ELR (cell line): ENCODE results near the gene HDLBP.

ENCODE experiments used
- DNase-seq: peaks from one replicate; pipeline ENCODE4 v3.0.0-alpha.2; 2015; ENCODE audit warnings: low read depth

Gene HDLBP

DNA sequence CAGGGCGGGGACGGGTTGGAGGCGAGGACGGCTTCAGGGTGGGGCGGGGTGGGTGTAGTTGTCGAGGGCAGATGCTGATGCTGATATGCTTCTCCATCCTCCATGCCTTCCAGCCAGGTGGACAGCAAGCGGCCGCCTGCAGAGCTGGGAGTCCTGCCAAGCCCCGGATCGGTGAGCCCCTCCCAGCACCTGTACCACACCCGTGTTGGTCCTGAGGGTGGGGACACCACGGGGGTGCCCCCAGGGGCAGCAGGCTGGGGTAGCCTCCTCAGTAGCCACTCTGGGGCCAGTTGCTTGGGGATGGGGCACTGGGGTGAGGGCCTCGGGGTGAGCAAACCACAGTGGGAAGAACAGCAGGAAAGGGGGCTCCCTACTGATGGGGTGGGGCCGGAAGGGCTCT, 124.4 kb downstream of the HDLBP start:
- no peak for DNase-seq

DNA sequence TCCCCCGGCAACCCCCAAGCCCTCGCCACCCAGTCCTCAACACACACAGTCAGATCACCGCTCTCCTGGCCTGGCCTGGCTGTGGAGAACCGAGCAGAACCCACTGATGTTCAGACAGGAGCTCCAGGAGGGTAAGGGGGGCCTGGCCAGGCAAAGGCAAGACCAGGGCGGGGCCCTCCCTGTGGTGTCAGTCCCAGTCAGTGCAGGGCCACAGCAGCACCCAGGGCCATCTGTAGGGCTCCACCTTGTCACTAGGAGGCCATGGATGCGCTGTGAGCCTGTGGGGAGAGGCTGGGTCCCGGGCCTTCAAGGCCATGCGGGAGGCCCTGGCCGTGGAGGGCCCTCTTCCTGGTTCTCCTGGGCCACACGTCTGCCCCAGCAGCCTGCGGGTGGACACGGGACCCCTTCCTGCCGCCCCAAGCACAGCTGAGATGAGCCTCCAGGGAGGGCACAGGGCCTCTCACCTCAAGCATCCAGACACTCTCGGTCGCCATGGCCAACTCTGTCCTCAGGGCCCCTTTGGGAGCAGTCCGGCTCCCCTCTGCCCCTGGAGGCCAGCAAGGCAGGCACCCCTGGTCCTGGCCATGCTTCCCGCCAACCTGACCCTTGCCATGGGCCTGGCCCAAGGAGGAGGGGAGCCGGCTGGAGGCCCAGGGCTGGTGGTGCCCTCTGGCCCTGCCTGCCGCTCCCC, 125.0 kb downstream of the HDLBP start:
- no peak for DNase-seq

DNA sequence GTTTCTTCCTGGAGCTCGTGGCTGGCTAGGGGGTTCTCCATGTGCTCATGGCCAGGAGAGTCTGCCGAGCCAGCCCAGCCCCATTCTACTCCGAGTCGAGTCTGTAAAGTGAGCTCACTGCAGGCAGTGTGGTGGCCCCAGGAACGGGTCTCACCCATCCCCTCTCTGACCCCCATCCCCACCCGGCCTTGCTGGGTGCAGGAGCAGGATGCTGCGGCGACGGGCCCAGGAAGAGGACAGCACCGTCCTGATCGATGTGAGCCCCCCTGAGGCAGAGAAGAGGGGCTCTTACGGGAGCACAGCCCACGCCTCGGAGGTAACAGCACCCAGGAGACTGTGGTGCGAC, 125.6 kb downstream of the HDLBP start:
- no peak for DNase-seq

DNA sequence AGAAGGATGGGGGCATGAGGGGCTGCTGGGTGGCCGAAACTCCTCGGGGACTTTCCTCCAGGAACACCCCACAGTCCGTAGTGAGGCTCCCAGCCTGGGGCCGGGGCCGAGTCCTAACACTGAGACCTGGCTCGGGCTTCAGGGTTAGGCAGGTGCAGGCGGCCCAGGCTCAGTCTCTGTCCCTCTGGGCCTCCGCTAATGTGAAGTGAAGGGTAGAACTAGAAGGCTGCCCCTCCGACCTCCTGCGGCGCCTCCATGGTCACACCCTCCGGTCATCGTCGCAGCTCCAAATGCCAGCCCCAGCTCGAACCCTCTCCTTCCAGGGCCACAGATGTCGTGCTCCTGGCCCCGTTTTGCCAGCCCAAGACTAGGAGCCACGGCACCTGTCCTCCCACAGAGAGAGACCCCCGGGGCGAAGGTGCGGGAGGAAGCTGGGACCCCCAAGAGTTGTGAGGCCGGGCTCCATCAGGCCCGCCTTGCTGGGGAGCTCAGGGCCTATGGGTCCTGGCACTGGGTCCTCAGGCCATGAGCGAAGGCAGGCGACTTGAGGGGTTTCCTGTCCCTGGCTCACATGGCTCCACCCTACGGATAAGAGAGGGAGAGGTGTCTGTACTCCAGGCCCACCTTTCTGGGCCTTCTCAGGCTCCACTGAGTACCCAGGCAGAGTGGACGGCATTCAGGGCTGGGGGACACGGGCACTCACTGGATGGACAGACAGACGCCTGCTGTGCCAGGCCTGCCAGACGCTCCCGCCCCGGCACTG, 126.2 kb downstream of the HDLBP start:
- DNase-seq, result no peak

DNA sequence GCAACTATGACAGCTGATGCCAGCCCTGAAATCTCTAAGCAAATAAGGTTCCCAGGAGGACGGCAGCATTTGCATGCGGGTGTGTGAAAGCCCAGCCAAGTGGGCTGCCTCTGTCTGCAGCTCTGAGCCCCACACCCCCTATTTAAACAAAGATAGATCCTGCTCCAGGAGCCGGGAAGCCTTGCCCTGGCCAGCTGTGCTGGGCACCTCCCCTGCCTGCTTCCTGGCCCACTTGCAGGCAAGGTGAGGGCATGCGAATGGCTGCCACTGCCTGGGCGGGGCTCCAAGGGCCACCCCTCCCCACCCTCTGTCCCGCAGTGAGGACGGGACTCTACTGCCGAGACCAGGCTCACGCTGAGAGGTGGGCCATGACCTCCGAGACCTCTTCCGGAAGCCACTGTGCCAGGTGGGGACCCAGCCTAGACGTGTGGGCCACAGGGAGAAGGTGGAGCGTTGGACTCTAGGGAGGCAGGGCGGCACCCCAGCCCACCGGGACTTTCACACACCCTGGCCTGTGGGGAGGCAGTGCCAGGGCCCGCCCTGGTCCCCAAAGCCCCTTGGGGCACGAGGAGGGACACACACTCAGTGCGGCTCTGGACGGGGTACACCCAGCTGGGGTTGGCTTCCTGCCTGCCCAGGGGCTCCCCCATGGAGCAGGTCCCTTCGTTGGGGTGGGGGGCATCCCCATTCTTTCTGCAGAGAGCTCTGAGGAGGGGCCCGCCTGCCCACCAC, 126.9 kb downstream of the HDLBP start, which contains the start of gene ANO7:
ANO7 (plus strand) TSS at position 317 of the 732 bp plus-strand sequence. CDS start 1,387 bp downstream, outside the sequence.
- DNase-seq, result no peak

DNA sequence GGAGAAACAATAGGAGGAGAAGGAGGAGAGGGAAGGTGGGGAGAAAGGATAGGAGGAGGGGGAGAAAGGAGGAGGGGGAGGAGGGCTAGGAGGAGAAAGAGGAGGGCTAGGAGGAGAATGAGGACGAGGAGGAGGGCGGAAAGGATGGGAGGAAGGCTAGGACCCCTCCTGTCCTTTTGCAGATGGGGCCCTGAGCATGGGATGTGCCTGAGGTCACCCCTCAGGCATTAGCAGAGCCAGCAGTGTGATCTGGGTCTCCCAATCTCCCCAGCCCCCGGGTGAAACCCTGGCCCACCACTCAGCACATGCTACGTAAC, 127.6 kb downstream of the HDLBP start:
- DNase-seq, result no peak

DNA sequence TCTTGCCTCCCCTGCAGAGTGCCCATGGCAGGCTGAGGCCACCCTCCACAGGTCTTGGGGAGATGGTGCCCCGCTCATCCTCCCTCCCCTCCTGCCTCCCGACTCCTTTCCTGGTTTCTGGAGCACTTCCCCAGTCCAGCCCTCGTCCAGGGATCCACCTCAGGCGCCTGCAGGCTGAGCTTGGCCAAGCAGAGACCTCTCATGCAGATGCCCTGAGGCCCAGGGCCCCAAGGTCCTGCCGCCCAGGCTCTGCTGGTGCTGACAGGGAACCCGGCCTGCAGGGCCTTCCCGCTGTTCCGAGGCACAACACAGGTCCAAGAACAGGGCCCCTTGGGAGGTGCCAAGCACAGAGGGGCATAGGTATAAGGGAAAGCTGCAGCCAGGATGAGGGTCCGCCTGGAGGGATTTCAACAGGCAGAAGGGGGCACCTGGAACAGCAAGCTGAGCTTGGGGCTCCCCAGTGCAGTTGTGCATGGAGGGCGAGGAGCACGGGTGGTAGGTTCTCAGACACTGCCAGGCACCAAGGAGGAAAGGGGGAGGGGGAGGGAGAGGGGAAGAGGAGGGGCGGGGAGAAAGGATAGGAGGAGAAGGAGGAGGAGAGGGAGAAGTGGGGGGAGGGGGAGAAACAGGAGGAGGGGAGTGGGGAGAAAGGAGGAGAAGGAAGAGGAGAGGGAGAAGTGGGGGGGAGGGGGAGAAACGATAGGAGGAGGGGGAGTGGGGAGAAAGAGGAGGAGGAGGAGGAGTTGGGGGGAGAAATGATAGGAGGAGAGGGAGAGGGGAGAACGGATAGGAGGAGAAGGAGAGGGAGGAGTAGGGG, 128.2 kb downstream of the HDLBP start:
- DNase-seq, result no peak

DNA sequence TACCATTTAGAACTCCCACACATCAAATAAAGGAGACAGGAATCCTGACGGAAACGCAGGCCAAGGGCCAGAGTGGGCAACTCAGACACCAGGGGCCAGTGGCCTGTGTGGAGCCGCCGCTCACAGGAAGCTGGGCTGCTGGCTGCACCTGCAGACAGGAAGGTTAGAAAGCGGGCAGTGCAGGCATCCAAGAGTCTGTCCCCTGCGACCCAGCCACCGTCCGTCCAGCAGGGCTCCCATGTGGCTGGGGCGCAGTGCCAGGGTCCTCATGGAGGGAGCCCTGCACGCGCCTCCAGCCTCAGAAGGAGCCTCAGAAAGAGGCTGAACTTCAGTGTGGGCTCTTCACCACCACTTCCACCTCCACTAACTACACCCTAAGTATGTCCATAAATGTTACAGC, 129.5 kb downstream of the HDLBP start:
- no peak for DNase-seq

DNA sequence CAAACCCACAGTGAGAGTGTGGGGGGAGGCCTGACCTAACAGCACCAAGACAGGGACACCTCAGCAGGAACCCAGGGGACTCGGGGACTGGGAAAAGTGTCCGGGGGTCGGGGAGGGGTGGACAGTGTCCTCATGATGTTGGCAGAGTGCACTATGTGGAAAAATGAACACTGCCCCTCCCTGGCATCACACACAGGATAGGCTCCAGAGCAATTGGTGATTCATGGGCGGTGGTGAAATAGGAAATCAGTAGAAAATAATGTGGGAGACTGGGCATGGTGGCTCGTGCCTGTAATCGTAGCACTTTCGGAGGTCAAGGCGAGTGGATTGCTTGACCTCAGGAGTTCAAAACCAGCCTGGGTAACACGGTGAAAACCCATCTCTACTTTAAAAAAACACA, 130.6 kb downstream of the HDLBP start:
- DNase-seq, result no peak

DNA sequence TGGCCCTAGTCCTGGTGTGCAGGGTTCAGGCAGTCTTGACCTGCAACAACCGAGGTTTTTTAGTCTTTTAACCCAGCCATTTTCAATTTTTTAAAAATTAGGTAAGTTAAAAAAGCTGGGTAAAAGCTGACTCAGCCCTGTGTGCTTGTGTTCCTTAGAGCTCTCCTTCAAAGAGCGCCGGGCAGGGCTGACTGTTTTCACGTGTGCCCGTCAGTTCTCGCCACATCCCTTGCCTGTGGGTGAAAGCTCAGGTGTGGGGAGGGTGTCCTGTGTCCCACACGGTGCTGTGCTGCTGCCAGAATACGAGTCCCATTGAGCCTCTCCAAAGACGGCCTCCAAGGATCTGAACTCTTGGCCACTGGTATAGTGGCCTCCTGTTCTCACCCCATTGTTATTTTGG, 132.3 kb downstream of the HDLBP start:
- no peak for DNase-seq

DNA sequence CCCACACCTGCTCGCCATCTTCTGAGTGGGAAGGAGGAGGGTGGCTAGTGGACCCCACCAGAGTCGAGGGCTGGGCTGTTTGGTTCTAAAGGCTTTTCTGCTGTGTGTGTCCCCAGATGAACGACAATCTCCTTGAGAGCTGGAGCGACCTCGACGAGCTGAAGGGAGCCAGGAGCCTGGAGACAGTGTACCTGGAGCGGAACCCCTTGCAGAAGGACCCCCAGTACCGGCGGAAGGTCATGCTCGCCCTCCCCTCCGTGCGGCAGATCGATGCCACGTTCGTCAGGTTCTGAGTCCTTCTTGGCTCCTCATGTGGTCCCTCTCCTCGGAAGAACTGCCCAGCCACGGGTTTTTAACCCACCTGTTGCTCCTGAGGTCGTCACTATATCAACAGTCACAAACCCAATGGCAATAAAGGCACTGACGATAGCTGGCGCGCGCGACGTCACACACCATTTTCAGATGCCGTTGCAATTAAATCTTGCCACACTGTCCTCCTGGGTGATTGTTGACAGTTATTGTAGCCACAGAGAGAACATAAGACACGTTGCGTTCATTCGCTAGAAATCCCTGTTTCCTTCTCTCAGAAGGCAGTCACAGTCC, 132.8 kb downstream of the HDLBP start:
- DNase-seq, result no peak

DNA sequence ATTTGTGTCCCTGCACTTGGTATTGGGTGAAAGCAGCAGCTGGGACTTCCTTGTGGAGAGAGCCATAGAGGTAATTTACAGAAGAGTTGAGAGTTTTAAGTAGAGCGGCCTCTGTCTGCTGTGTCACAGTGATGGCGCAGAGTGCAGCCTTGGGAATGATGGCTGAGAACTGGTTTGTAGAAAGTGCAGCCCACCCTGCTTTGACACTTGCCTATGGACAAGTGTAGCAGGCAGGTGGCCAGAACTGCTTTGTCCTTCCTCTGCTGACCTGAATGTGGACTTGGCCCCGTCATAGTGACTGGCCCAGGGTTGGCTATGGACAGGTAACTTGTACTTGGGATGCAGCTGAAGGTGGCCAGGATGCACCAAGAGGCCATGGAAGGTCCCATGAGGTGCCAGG, 133.3 kb downstream of the HDLBP start:
- DNase-seq, result no peak

DNA sequence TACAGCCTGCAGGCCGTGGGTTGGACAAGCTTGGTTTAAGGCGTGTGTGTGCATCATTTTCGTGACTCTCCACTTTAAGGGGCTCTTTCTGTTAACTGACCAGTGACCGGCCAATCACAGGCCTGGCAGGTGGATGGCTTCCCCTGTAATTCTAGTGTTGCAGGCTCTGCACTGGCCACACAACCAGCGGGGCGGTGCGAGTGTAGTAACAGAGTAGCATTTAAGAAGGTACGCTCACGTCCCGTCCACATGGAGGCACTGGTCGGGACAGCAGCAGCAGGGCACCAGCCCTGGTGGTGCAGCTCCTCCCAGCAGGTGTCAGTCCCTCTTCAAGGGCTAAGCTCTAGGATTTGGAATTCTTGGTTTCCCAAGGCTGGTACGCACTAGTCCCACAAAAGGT, 135.0 kb downstream of the HDLBP start:
- DNase-seq, result no peak

DNA sequence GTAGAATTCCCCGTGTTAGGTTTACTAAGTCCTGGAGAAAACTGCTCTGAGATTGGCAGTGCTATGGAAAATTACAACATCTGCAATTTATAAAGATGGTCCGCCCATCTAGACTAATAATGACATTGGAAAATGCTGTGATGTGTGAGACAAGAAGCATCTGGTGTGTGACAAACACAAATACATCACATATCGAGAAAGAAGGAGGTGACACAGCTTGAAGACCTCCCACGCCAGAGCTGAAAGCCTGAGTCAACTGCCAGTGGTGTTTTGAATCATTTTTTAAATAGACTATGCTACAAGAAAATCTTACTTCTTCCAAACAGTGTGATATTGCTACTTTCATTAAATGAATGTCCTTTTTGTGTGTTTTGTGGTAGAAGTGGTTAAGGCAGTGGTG, 135.6 kb downstream of the HDLBP start:
- no peak for DNase-seq

DNA sequence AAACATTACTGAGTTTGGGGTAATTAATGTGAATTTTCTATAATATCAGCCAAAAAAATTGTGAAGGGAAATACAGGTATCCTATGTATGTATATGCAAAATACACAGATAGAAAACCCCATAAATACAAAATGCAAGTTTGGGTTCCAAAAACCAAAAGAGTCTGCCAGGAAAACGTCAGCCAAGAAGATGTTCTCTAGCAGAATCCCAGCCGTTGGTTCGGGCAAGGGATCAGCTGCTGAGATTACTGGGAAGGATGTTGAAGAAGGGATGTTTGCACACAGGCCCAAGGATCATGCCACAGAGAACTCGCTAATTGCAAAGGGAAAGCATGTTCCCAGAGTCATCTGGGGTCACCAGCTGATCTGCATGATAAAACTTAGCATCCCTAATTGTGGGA, 136.5 kb downstream of the HDLBP start:
- no peak for DNase-seq

DNA sequence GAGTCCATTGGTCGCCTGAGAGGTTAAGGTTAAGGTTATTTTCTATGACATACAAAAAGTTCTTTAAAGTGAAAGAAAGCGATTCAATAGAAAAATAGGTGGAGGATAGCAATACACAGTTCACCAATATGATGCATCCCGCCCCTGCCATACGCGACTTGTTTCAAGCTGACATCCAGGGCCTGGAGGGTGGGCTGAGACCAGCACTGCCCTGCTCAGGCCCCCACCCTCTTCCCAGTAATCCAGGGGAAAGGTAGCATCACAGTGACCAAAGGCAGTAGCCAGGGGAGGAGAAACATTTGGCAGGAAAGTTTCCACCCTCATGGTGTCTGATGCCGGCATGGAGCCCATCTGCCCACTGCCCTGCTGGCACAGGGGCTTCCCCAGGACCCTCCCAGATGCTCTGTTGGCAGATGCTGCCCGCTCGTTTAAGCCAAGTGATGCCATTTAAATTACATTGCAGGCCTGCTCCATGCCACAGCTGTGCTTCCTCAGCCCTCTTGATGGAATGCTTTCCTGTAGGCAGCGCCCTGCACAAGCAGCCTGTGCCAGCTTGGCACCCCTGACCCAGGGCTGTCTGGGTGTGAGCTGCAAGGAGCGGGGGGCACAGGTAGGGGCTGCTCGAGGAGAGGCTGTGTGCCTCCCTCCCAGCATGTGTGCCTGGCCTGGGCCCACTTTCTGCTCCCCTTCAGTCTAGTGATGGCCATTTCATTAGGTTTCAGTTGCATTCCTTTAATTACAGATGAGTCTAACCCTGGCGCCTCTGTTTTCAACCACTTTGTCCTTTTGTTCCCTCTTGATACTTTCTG, 137.7 kb downstream of the HDLBP start:
- no peak for DNase-seq
